HG02642 (cell line): Measurements from ENCODE around the gene LAMB3.

ENCODE experiments used
- ATAC-seq: cut with Tn5 transposase; IDR thresholded peaks from one replicate; pipeline ENCODE4 v1.9.1; 2021; ENCODE audit warnings: mild to moderate bottlenecking; ENCODE audit not compliant: unreplicated experiment, poor library complexity

Gene LAMB3

DNA sequence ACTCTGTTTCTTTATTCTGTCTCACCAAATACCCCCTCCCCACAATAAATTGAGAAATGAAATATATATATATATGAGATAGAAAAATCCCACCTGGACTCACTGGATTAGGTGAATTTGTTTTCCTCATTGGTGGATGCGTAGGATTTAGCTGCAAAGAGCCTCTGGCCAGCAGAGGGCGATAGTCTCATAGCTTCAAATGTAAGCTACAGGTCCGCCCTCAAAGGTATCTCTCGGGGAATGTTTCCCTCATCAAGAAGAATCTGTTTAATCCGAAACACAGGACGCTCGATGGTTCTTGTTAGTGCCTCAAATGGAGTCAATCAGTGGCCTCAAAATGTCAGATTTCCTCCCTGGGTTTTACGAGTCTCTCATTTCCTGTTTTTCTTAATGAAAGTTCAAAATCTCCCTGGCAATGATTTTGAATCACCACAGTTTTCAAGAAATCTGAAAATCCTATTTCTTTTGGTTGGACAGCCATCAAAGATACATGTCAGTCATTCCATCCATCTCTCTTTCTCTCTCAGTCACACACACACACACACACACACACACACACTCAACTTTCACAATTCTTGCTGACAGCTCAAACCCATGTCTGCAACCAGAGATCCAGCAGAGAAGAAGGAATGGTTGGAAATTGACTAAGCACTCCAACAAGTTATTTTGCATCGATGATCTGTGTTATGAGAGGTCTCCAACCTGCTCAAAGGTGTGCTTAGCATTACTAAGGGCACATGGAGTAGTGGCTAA lies 82.6 kb downstream of the LAMB3 start:
- ATAC-seq: peak; percentile 52

GRCh38 chr1:209567698-209568175 lies 84.5 kb downstream of the LAMB3 start:
- ATAC-seq: no peak

GRCh38 chr1:209565759-209566678 lies 86.2 kb downstream of the LAMB3 start:
- ATAC-seq: peak; percentile 86
